ENCODE results near the gene MCM10. TPM values are rescaled to one million over a fixed set of nuclear protein-coding genes. Genes with fewer than 3 reads are reported as not detected.

The MCM10 gene
- total RNA-seq, 2 donors from 2014 or later = 38.2 to 44.8 TPM

GRCh38 chr10:13180788-13181187 lies 19.4 kb downstream of the MCM10 start:
- H3K9me3 Mint-ChIP-seq = no peaks in the 10 kb centered on the region
- no peaks in the 10 kb centered on the region for H3K4me1 Mint-ChIP-seq
- Histone ChIP-seq H3K4me3 (ENCODE audit: low read length) (no peak overlapping the region), H3K9ac (ENCODE audit: extremely low read depth, low read length, poor library complexity, severe bottlenecking) (no peak overlapping the region), H3K4me1 (ENCODE audit: control insufficient read depth, insufficient read depth, low read length) (no peaks in the 10 kb centered on the region), H3K27me3 (ENCODE audit: control insufficient read depth, insufficient read depth, low read length, poor library complexity, severe bottlenecking) (no peaks in the 10 kb centered on the region), H3K36me3 (ENCODE audit: control insufficient read depth, insufficient read depth, low read length) (peaks cover 83% of the 10 kb centered on the region), H3K9me3 (ENCODE audit: control insufficient read depth, low read length) (peaks cover 3% of the 10 kb centered on the region), H3K27ac (ENCODE audit: low read depth, low read length) (no peak overlapping the region)
- peaks cover 80% of the 10 kb centered on the region for H3K36me3 Mint-ChIP-seq (ENCODE audit: low read depth)
- WGBS, 2 experiments (ENCODE audit: insufficient coverage in 1 of 2, insufficient read length in 1 of 2) = 95 to 97% methylated on average over 4 of the region's 4 CpGs
- DNase-seq = no peak
- H3K27me3 Mint-ChIP-seq (ENCODE audit: insufficient read depth) = no peaks in the 10 kb centered on the region
- H3K27ac Mint-ChIP-seq = no peak overlapping the region
- H3K4me3 Mint-ChIP-seq = no peak overlapping the region
- TF ChIP-seq CTCF (conservative IDR thresholded peaks at IDR 0.05) = no peak

GRCh38 chr10:13182424-13182823 lies 21.1 kb downstream of the MCM10 start:
- peaks cover 5% of the 10 kb centered on the region for H3K9me3 Mint-ChIP-seq

GRCh38 chr10:13183625-13184024 lies 22.3 kb downstream of the MCM10 start:
- peaks cover 80% of the 10 kb centered on the region for H3K36me3 Mint-ChIP-seq (ENCODE audit: low read depth)
- no peak overlapping the region for H3K9ac ChIP-seq (ENCODE audit: extremely low read depth, low read length, poor library complexity, severe bottlenecking)
- peaks cover 81% of the 10 kb centered on the region for H3K36me3 ChIP-seq (ENCODE audit: control insufficient read depth, insufficient read depth, low read length)

More at GRCh38 chr10:13182424-13182823, 21.1 kb downstream of the MCM10 start:
- Histone ChIP-seq H3K36me3 (ENCODE audit: control insufficient read depth, insufficient read depth, low read length) (peaks cover 83% of the 10 kb centered on the region), H3K9me3 (ENCODE audit: control insufficient read depth, low read length) (peaks cover 16% of the 10 kb centered on the region), H3K27me3 (ENCODE audit: control insufficient read depth, insufficient read depth, low read length, poor library complexity, severe bottlenecking) (no peaks in the 10 kb centered on the region), H3K9ac (ENCODE audit: extremely low read depth, low read length, poor library complexity, severe bottlenecking) (no peak overlapping the region), H3K27ac (ENCODE audit: low read depth, low read length) (no peak overlapping the region), H3K4me1 (ENCODE audit: control insufficient read depth, insufficient read depth, low read length) (no peaks in the 10 kb centered on the region), H3K4me3 (ENCODE audit: low read length) (no peak overlapping the region)
- TF ChIP-seq CTCF (conservative IDR thresholded peaks at IDR 0.05) = no peak
- DNase-seq = no peak
- 100% methylated on average over 1 of the region's 1 CpG; no CpG with 5 or more reads in 1 of the 2 experiments for WGBS, 2 experiments (ENCODE audit: insufficient coverage in 1 of 2, insufficient read length in 1 of 2)
- Mint-ChIP-seq H3K4me3 (no peak overlapping the region), H3K36me3 (ENCODE audit: low read depth) (peaks cover 86% of the 10 kb centered on the region), H3K27ac (no peak overlapping the region), H3K4me1 (no peaks in the 10 kb centered on the region), H3K27me3 (ENCODE audit: insufficient read depth) (no peaks in the 10 kb centered on the region)

More at GRCh38 chr10:13183625-13184024, 22.3 kb downstream of the MCM10 start:
- TF ChIP-seq CTCF (conservative IDR thresholded peaks at IDR 0.05) = no peak
- Mint-ChIP-seq H3K4me1 (no peaks in the 10 kb centered on the region), H3K27ac (no peak overlapping the region), H3K4me3 (no peak overlapping the region), H3K9me3 (peaks cover 5% of the 10 kb centered on the region), H3K27me3 (ENCODE audit: insufficient read depth) (no peaks in the 10 kb centered on the region)
- 93 to 100% methylated on average over 3 to 5 of the region's 5 CpGs for WGBS, 2 experiments (ENCODE audit: insufficient coverage in 1 of 2, insufficient read length in 1 of 2)
- DNase-seq = no peak
- H3K27me3 ChIP-seq (ENCODE audit: control insufficient read depth, insufficient read depth, low read length, poor library complexity, severe bottlenecking) = no peaks in the 10 kb centered on the region
- no peak overlapping the region for H3K4me3 ChIP-seq (ENCODE audit: low read length)
- H3K9me3 ChIP-seq (ENCODE audit: control insufficient read depth, low read length) = peaks cover 17% of the 10 kb centered on the region
- no peak overlapping the region for H3K27ac ChIP-seq (ENCODE audit: low read depth, low read length)
- no peaks in the 10 kb centered on the region for H3K4me1 ChIP-seq (ENCODE audit: control insufficient read depth, insufficient read depth, low read length)
